ENCODE measurements around the gene USP24.
A peak's percentile ranks its signal among the peaks of the same experiment; 100 is the strongest.

The USP24 gene

GRCh38 chr1:55040083-55040932 is 174.9 kb downstream of the USP24 start:
- TF ChIP-seq CTCF (conservative IDR thresholded peaks at IDR 0.05; ENCODE audit: low read depth, low read length) = no peak
- no peak for DNase-seq (ENCODE audit: low read depth)
- peak overlapping the region; percentile 58 for H3K4me3 ChIP-seq (ENCODE audit: low read depth, low read length)

- no peak for TF ChIP-seq CTCF (conservative IDR thresholded peaks at IDR 0.05; ENCODE audit: low read depth, low read length)
- peak within 1 kb of the TSS; percentile 58 for H3K4me3 ChIP-seq (ENCODE audit: low read depth, low read length)
- DNase-seq (ENCODE audit: low read depth) = peak; percentile 41
Measured at GRCh38 chr1:55039342-55040082, 175.7 kb downstream of the USP24 start, which contains the start of gene PCSK9. Gene PCSK9, plus strand, starts transcription at chr1:55039548. Its CDS starts 290 bp downstream, at chr1:55039838.

GRCh38 chr1:55038974-55039341 is 176.2 kb downstream of the USP24 start:
- peak overlapping the region; percentile 58 for H3K4me3 ChIP-seq (ENCODE audit: low read depth, low read length)
- no peak for TF ChIP-seq CTCF (conservative IDR thresholded peaks at IDR 0.05; ENCODE audit: low read depth, low read length)
- no peak for DNase-seq (ENCODE audit: low read depth)

GRCh38 chr1:55038552-55038838 is 176.7 kb downstream of the USP24 start:
- H3K4me3 ChIP-seq (ENCODE audit: low read depth, low read length) = no peak overlapping the region
- no peak for DNase-seq (ENCODE audit: low read depth)
- TF ChIP-seq CTCF (conservative IDR thresholded peaks at IDR 0.05; ENCODE audit: low read depth, low read length) = no peak

- H3K4me3 ChIP-seq (ENCODE audit: low read depth, low read length) = no peak overlapping the region
- no peak for DNase-seq (ENCODE audit: low read depth)
- no peak for TF ChIP-seq CTCF (conservative IDR thresholded peaks at IDR 0.05; ENCODE audit: low read depth, low read length)
Measured at GRCh38 chr1:55037733-55038551, 177.2 kb downstream of the USP24 start.

- no peak for TF ChIP-seq CTCF (conservative IDR thresholded peaks at IDR 0.05; ENCODE audit: low read depth, low read length)
- DNase-seq (ENCODE audit: low read depth) = no peak
- no peak overlapping the region for H3K4me3 ChIP-seq (ENCODE audit: low read depth, low read length)
Measured at GRCh38 chr1:55035904-55036303, 179.3 kb downstream of the USP24 start.
